Subcutaneous adipose tissue (tissue), 4 donors: ENCODE results near the gene BPHL. TPM values are rescaled to one million over a fixed set of nuclear protein-coding genes. Genes with fewer than 3 reads are reported as not detected.

Source experiments
- CTCF ChIP-seq: fragments of 450-650 bp; IDR thresholded peaks from one replicate; pipeline ENCODE4 v1.5.1; 2016; ENCODE audit warnings: low read depth, mild to moderate bottlenecking, control low read depth, antibody characterized with exemption, moderate library complexity
- total RNA-seq, 4 donors: library from RNA; depleted of rRNA; stranded (reverse); fragments of >200 nt; gene quantifications; one replicate each; pipeline ENCODE4 v1.1.0, GENCODE V29; 2016

BPHL gene
- total RNA-seq, 4 donors from 2014 or later, result 25.8 to 41.6 (median 30.0) TPM

DNA sequence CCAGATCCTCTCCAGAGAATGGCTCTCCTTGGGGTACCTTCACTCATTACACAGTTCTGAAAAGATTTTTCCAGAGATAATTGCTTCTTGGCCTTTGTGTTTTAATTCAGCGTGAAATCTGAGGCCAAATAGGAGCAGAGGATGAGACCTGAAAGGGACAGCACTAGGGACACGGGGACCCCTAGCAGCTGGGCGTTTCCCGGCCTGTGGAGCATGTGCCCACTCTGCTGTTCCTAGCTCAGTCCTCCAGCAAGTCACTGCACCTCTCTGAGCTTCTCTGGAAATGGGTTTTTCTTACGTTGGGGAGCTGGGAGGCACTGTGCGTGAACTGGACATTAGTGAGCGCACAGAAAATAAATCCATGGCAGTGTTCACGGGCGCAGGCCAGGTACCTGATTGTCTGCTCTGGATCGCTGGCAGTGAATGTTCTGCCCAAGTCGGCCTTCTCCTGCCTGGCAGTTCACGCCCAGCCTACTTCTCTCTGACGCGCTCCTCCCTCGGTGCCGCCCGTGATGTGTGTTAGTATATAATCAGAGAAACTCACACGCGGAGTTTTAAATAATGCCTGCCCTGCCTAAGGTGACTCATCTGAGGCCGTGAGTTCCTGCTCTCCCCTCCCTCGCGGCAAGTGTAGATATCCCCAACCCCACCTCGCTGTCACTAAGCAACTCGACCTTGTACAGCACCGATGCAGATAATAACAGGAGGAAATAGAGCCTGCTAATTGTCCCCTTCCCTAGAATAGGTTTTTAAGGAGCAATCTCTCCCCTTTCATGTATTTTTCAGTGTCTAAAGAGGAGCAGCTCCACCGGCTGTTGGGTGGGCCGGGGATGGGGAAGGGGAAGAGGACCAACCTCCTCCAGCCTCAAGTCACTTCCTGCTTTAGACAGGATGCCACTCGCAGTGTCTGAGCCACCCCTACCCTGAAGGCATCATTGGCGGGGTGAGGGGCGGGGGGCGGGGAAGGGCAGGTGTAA lies 41.6 kb downstream of the BPHL start:
- TF ChIP-seq CTCF, result no peak

- TF ChIP-seq CTCF, result no peak
These were observed 43.6 kb downstream of the BPHL start for GRCh38 chr6:3162067-3162497.

- TF ChIP-seq CTCF, result no peak
These were observed 44.2 kb downstream of the BPHL start for GRCh38 chr6:3162565-3163247.

GRCh38 chr6:3163248-3163594 lies 44.7 kb downstream of the BPHL start:
- TF ChIP-seq CTCF, result no peak

- no peak for TF ChIP-seq CTCF
These were observed 45.9 kb downstream of the BPHL start for GRCh38 chr6:3164388-3164787.

DNA sequence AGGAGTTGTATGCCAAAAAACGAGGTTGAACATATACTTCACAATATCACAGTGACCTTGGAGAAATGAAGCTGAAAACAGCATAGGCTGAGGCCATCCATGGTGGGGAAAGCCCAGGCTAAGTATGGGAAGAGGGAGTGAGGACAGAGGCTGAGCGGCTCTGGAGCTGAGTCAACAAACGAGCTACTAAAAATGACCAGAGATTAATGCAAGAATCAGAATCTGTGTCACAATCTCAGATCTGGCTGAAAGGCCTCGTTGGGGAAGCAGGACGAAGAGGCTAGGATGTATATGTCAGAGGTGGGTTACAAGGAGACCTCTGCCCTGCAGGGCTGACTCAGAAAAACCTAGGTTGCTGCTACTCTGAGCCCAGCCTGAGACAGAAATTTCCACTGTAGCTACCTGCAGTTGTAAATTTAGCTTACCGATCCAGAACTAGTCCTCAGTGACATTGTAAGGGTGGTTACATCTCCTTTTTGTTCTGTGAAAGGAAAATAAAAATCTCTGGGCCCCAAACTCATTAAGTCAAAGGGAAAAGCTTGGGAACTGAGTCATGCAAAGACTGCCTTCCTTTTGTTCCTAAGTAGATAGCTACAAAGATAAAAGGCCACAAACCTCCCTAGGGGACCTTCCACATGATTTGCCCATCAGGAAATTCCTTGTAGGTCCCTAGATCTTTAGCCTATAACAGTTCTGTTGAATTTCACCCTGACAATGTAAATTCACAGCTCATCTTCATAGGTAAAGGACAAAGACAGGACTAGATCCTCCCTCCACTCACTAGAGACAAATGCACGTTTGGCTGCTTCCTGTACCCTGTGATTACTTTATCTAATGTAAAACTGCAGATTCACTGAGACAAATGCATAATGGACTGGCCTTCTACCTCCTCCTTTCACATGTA lies 47.4 kb downstream of the BPHL start:
- TF ChIP-seq CTCF, result no peak
